Fibroblast of lung (primary cell): ENCODE data around the gene CALCA.

Source experiments
- CTCF ChIP-seq, 2 donors: IDR thresholded peaks in 1 of 2; conservative IDR thresholded peaks in 1 of 2; 1 replicate in 1 of 2; 2 replicates in 1 of 2; pipeline ENCODE4 v1.5.1; 2011 to 2012; ENCODE audit warnings: low read length in 2 of 2, control low read depth in 1 of 2, inconsistent platforms in 1 of 2, low read depth in 1 of 2, mild to moderate bottlenecking in 1 of 2
- EZH2 ChIP-seq: IDR thresholded peaks from 2 replicates; pipeline ENCODE4 v1.5.1; 2012; ENCODE audit warnings: low read length, control low read depth, mild to moderate bottlenecking; ENCODE audit errors: missing control alignments

- TF ChIP-seq CTCF (conservative IDR thresholded peaks at IDR 0.05 in 1 of 2, IDR thresholded peaks at IDR 0.05 in 1 of 2; ENCODE audit: low read depth in 1 of 2, low read length in 2 of 2) (no peak), EZH2 (no peak)
These were observed 45.0 kb downstream of the CALCA start for GRCh38 chr11:14927146-14927545.
